ENCODE data around the gene ABHD12B.
"Not testable (repeated sequence)": the region's sequence is repeated elsewhere in the genome, so short reads cannot be mapped to it uniquely, and the experiment has no call there.

Gene ABHD12B

DNA sequence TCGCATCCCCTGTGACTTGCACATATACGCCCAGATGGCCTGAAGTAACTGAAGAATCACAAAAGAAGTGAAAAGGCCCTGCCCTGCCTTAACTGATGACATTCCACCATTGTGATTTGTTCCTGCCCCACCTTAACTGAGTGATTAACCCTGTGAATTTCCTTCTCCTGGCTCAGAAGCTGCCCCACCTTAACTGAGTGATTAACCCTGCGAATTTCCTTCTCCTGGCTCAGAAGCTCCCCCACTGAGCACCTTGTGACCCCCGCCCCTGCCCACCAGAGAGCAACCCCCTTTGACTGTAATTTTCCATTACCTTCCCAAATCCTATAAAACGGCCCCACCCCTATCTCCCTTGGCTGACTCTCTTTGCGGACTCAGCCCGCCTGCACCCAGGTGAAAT, 24.6 kb downstream of the ABHD12B start:
- H3K27me3 ChIP-seq (ENCODE audit: insufficient read depth, low read length, poor library complexity); H3K27ac ChIP-seq (ENCODE audit: low read depth, low read length); H3K79me2 ChIP-seq (ENCODE audit: control insufficient read depth, insufficient read depth, low read length); H3K4me1 ChIP-seq (ENCODE audit: control insufficient read depth, low read depth, low read length); H4K8ac ChIP-seq (ENCODE audit: low read depth, low read length); H3K79me1 ChIP-seq (ENCODE audit: low read length); H3K9ac ChIP-seq (ENCODE audit: low read length); H3K18ac ChIP-seq (ENCODE audit: low read length); H2BK15ac ChIP-seq (replicated peaks; ENCODE audit: low read depth); H2BK120ac ChIP-seq (ENCODE audit: low read depth, low read length); H4K5ac ChIP-seq (ENCODE audit: low read length); H3K4ac ChIP-seq (ENCODE audit: low read depth, low read length); H3K56ac ChIP-seq (ENCODE audit: low read length); H3K4me2 ChIP-seq (ENCODE audit: low read length); H2AK5ac ChIP-seq (ENCODE audit: low read length); H3K23ac ChIP-seq (ENCODE audit: low read length); H2BK5ac ChIP-seq (ENCODE audit: low read length); H3K4me3 ChIP-seq (ENCODE audit: low read length); H3K36me3 ChIP-seq (ENCODE audit: control insufficient read depth, insufficient read depth, low read length): not testable (repeated sequence)
- peak; percentile 57 for DNase-seq
- WGBS (ENCODE audit: extremely low coverage, insufficient coverage, low lambda C conversion rate), result no CpG with 5 or more reads among the region's 7 CpGs

DNA sequence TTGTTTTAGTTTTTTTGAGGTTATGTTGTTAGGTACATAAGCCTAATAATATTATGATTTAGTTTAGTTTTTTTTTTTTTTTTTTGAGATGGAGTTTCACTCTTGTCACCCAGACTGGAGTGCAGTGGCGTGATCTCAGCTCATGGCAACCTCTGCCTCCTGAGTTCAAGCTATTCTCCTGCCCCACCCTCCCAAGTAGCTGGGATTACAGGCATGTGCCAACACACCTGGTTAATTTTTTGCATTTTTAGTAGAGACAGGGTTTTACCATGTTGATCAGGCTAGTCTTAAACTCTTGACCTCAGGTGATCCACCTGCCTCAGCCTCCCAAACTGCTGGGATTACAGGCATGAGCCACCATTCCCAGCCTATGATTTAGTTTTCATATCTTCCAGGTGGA, 25.2 kb downstream of the ABHD12B start:
- not testable (repeated sequence) for H3K27ac ChIP-seq (ENCODE audit: low read depth, low read length); H2AK5ac ChIP-seq (ENCODE audit: low read length); H3K79me2 ChIP-seq (ENCODE audit: control insufficient read depth, insufficient read depth, low read length); H3K27me3 ChIP-seq (ENCODE audit: insufficient read depth, low read length, poor library complexity); H2BK15ac ChIP-seq (replicated peaks; ENCODE audit: low read depth); H4K5ac ChIP-seq (ENCODE audit: low read length); H3K4me1 ChIP-seq (ENCODE audit: control insufficient read depth, low read depth, low read length); H3K23ac ChIP-seq (ENCODE audit: low read length); H3K4ac ChIP-seq (ENCODE audit: low read depth, low read length); H3K36me3 ChIP-seq (ENCODE audit: control insufficient read depth, insufficient read depth, low read length); H3K9ac ChIP-seq (ENCODE audit: low read length); DNase-seq; H4K8ac ChIP-seq (ENCODE audit: low read depth, low read length); H3K79me1 ChIP-seq (ENCODE audit: low read length); H3K4me2 ChIP-seq (ENCODE audit: low read length); H3K18ac ChIP-seq (ENCODE audit: low read length); H3K4me3 ChIP-seq (ENCODE audit: low read length); H2BK5ac ChIP-seq (ENCODE audit: low read length); H2BK120ac ChIP-seq (ENCODE audit: low read depth, low read length)
- peak overlapping the region; percentile 15 for H3K56ac ChIP-seq (ENCODE audit: low read length)
- WGBS (ENCODE audit: extremely low coverage, insufficient coverage, low lambda C conversion rate), result no CpG with 5 or more reads among the region's 1 CpG

DNA sequence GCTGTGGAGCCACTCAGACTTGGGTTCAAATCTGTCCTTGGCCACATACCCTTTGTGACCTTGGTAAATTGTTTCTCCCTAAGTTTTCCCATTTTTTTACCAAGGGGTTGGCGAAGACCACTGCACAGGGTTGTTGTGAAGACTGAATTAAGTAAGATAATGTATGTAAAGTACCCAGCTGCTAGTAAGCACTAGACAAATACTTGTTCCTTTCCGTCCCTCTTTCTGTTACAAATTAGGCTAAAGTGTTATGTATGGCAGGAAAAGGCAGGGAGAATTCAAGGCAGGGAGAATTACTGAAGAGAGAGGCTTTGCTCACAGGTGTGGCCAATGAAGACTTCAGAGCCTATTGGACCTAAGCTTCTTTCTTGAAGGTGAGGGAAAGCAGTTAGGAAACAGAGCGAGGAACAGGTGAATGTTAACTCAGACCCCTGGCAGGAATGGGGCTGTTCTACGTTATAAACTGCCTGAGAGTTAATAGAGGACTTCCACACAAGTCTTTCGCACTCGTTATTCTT, 25.9 kb downstream of the ABHD12B start:
- no peak overlapping the region for H3K4me2 ChIP-seq (ENCODE audit: low read length)
- H3K56ac ChIP-seq (ENCODE audit: low read length), result no peak overlapping the region
- peak overlapping the region; percentile 15 for H3K18ac ChIP-seq (ENCODE audit: low read length)
- no peaks in the 10 kb centered on the region for H3K79me1 ChIP-seq (ENCODE audit: low read length)
- H3K27me3 ChIP-seq (ENCODE audit: insufficient read depth, low read length, poor library complexity), result no peaks in the 10 kb centered on the region
- peak overlapping the region; percentile 16 for H3K9ac ChIP-seq (ENCODE audit: low read length)
- no peak overlapping the region for H2BK120ac ChIP-seq (ENCODE audit: low read depth, low read length)
- no peaks in the 10 kb centered on the region for H3K79me2 ChIP-seq (ENCODE audit: control insufficient read depth, insufficient read depth, low read length)
- H2BK5ac ChIP-seq (ENCODE audit: low read length), result no peak overlapping the region
- no peaks in the 10 kb centered on the region for H3K4me1 ChIP-seq (ENCODE audit: control insufficient read depth, low read depth, low read length)
- H3K27ac ChIP-seq (ENCODE audit: low read depth, low read length), result no peak overlapping the region
- no peak overlapping the region for H3K4ac ChIP-seq (ENCODE audit: low read depth, low read length)
- no peak overlapping the region for H4K8ac ChIP-seq (ENCODE audit: low read depth, low read length)
- DNase-seq, result no peak
- no CpG with 5 or more reads among the region's 6 CpGs for WGBS (ENCODE audit: extremely low coverage, insufficient coverage, low lambda C conversion rate)
- H2AK5ac ChIP-seq (ENCODE audit: low read length), result peak overlapping the region; percentile 55
- H3K36me3 ChIP-seq (ENCODE audit: control insufficient read depth, insufficient read depth, low read length), result no peaks in the 10 kb centered on the region
- H3K4me3 ChIP-seq (ENCODE audit: low read length), result no peak overlapping the region
- H3K23ac ChIP-seq (ENCODE audit: low read length), result no peak overlapping the region
- H2BK15ac ChIP-seq (replicated peaks; ENCODE audit: low read depth), result peak overlapping the region; percentile 79
- no peak overlapping the region for H4K5ac ChIP-seq (ENCODE audit: low read length)

DNA sequence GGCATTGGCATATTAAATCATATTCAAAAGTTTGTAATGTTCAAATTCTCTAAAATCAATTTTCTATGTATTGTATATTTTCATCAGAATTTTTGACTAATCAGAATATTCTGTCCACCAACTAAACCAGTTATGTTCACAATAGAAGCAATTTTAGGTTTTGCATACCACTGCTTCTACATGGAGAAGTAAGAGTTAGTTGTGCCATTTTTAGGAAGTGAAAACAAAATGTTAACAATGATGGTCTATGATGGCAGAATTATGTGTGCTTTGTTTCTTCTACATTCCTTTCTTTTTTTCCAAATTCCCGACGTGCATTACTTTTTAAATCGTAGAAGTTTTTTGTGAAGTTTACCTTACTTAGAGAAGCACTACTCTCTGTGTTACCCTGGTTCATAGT, 29.5 kb downstream of the ABHD12B start:
- no peaks in the 10 kb centered on the region for H3K36me3 ChIP-seq (ENCODE audit: control insufficient read depth, insufficient read depth, low read length)
- no peak overlapping the region for H3K56ac ChIP-seq (ENCODE audit: low read length)
- no peaks in the 10 kb centered on the region for H3K27me3 ChIP-seq (ENCODE audit: insufficient read depth, low read length, poor library complexity)
- H2BK15ac ChIP-seq (replicated peaks; ENCODE audit: low read depth), result no peak overlapping the region
- H3K27ac ChIP-seq (ENCODE audit: low read depth, low read length), result no peak overlapping the region
- no peak overlapping the region for H3K4me3 ChIP-seq (ENCODE audit: low read length)
- WGBS (ENCODE audit: extremely low coverage, insufficient coverage, low lambda C conversion rate), result no CpG with 5 or more reads among the region's 3 CpGs
- H3K18ac ChIP-seq (ENCODE audit: low read length), result no peak overlapping the region
- no peaks in the 10 kb centered on the region for H3K4me1 ChIP-seq (ENCODE audit: control insufficient read depth, low read depth, low read length)
- H2AK5ac ChIP-seq (ENCODE audit: low read length), result no peak overlapping the region
- no peak overlapping the region for H4K8ac ChIP-seq (ENCODE audit: low read depth, low read length)
- DNase-seq, result no peak
- no peak overlapping the region for H2BK120ac ChIP-seq (ENCODE audit: low read depth, low read length)
- H3K4ac ChIP-seq (ENCODE audit: low read depth, low read length), result no peak overlapping the region
- no peak overlapping the region for H3K4me2 ChIP-seq (ENCODE audit: low read length)
- H3K79me2 ChIP-seq (ENCODE audit: control insufficient read depth, insufficient read depth, low read length), result no peaks in the 10 kb centered on the region
- no peak overlapping the region for H4K5ac ChIP-seq (ENCODE audit: low read length)
- H2BK5ac ChIP-seq (ENCODE audit: low read length), result no peak overlapping the region
- no peak overlapping the region for H3K9ac ChIP-seq (ENCODE audit: low read length)
- no peak overlapping the region for H3K23ac ChIP-seq (ENCODE audit: low read length)
- no peaks in the 10 kb centered on the region for H3K79me1 ChIP-seq (ENCODE audit: low read length)

DNA sequence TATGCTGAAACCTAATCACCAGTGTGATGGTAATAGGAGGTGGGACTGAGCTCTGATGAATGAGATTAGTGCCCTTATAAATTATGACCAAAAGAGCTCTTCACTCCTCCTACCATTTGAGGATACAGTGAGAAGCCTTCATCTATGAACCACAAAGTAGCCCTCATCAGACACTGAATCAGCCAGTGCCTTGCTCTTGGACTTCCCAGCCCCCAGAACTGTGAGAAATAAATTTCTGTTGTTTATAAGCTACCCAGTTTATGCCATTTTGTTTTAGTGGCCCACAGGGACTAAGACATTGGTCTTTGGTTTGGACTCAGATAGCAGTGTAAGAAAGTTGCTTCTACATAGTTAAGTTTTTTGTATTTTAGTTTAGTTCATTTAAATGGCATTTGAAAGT, 32.9 kb downstream of the ABHD12B start:
- Histone ChIP-seq H3K4me3 (ENCODE audit: low read length) (no peak overlapping the region), H2BK15ac (replicated peaks; ENCODE audit: low read depth) (no peak overlapping the region), H3K4me2 (ENCODE audit: low read length) (no peak overlapping the region), H3K79me1 (ENCODE audit: low read length) (no peaks in the 10 kb centered on the region), H3K27me3 (ENCODE audit: insufficient read depth, low read length, poor library complexity) (no peaks in the 10 kb centered on the region), H3K4ac (ENCODE audit: low read depth, low read length) (no peak overlapping the region), H3K27ac (ENCODE audit: low read depth, low read length) (no peak overlapping the region), H4K8ac (ENCODE audit: low read depth, low read length) (no peak overlapping the region), H3K79me2 (ENCODE audit: control insufficient read depth, insufficient read depth, low read length) (no peaks in the 10 kb centered on the region), H3K18ac (ENCODE audit: low read length) (no peak overlapping the region), H4K5ac (ENCODE audit: low read length) (no peak overlapping the region), H3K36me3 (ENCODE audit: control insufficient read depth, insufficient read depth, low read length) (no peaks in the 10 kb centered on the region), H2BK5ac (ENCODE audit: low read length) (no peak overlapping the region), H3K4me1 (ENCODE audit: control insufficient read depth, low read depth, low read length) (peaks cover under 1% of the 10 kb centered on the region), H3K56ac (ENCODE audit: low read length) (no peak overlapping the region), H2BK120ac (ENCODE audit: low read depth, low read length) (no peak overlapping the region), H3K23ac (ENCODE audit: low read length) (no peak overlapping the region), H3K9ac (ENCODE audit: low read length) (no peak overlapping the region), H2AK5ac (ENCODE audit: low read length) (no peak overlapping the region)
- no peak for DNase-seq

DNA sequence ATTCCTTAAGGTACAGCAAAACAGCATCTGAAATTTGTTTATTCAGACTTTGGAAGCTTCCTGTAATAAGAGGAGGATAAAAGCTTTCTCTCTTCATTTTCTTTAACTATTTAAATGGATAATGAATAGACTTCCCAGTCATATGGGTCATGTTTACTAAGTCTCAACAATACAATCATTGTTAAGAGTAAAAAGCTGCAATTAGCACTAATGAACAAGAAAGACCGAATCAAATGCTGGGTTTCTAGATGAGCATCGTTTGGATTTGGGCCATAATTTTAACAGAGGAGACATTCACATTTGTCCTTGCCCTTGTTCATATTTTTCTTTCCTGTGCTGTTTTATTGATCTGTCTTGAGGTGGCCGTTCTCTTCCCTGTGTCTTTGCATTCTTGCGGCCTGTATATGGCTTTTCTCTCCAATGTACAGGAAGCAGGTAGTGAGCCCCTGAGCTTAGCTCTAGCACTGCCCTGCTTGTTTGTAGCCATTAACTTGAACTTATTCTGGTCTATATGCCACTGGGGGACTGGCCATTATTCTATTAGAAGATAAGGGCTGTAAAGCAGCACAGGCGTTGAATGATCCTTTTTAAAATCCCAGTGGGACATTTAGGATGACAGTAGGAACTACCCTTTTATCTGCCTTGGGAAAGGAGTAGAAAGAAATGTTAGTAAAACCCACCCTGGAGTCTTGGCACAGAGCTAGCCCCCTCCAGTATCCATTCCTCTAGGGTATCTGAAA, 34.6 kb downstream of the ABHD12B start:
- WGBS (ENCODE audit: extremely low coverage, insufficient coverage, low lambda C conversion rate), result no CpG with 5 or more reads among the region's 5 CpGs
- Histone ChIP-seq H3K4me1 (ENCODE audit: control insufficient read depth, low read depth, low read length) (peaks cover 9% of the 10 kb centered on the region), H3K27ac (ENCODE audit: low read depth, low read length) (no peak overlapping the region), H4K8ac (ENCODE audit: low read depth, low read length) (no peak overlapping the region), H2BK5ac (ENCODE audit: low read length) (no peak overlapping the region), H4K5ac (ENCODE audit: low read length) (no peak overlapping the region), H3K4me3 (ENCODE audit: low read length) (no peak overlapping the region), H3K18ac (ENCODE audit: low read length) (no peak overlapping the region), H3K9ac (ENCODE audit: low read length) (no peak overlapping the region), H3K36me3 (ENCODE audit: control insufficient read depth, insufficient read depth, low read length) (no peaks in the 10 kb centered on the region), H3K79me1 (ENCODE audit: low read length) (no peaks in the 10 kb centered on the region), H2BK15ac (replicated peaks; ENCODE audit: low read depth) (no peak overlapping the region), H3K79me2 (ENCODE audit: control insufficient read depth, insufficient read depth, low read length) (no peaks in the 10 kb centered on the region), H3K56ac (ENCODE audit: low read length) (no peak overlapping the region), H3K4me2 (ENCODE audit: low read length) (no peak overlapping the region), H2BK120ac (ENCODE audit: low read depth, low read length) (no peak overlapping the region), H3K27me3 (ENCODE audit: insufficient read depth, low read length, poor library complexity) (no peaks in the 10 kb centered on the region), H3K23ac (ENCODE audit: low read length) (no peak overlapping the region), H3K4ac (ENCODE audit: low read depth, low read length) (no peak overlapping the region), H2AK5ac (ENCODE audit: low read length) (no peak overlapping the region)
- DNase-seq, result peak; percentile 33
